Rectal smooth muscle tissue (tissue), 1 donor: Measurements from ENCODE around the gene ELMO1.

Experiments
- H3K27ac ChIP-seq: one replicate; pipeline ENCODE4 v1.7.0; 2013; ENCODE audit warnings: low read depth, low read length, inconsistent platforms
- H3K27me3 ChIP-seq: one replicate; pipeline ENCODE4 v1.7.0; 2013; ENCODE audit warnings: low read length; ENCODE audit not compliant: control insufficient read depth, insufficient read depth
- H3K36me3 ChIP-seq: one replicate; pipeline ENCODE4 v1.7.0; 2013; ENCODE audit warnings: low read length; ENCODE audit not compliant: control insufficient read depth, insufficient read depth
- H3K4me1 ChIP-seq: one replicate; pipeline ENCODE4 v1.7.0; 2013; ENCODE audit warnings: low read length; ENCODE audit not compliant: control insufficient read depth, insufficient read depth
- H3K4me3 ChIP-seq: one replicate; pipeline ENCODE4 v1.7.0; 2013; ENCODE audit warnings: low read length
- H3K9ac ChIP-seq: one replicate; pipeline ENCODE4 v1.7.0; 2013; ENCODE audit warnings: low read length

Gene ELMO1

GRCh38 chr7:37289367-37289766, 159.3 kb downstream of the ELMO1 start:
- no peak overlapping the region for H3K27ac ChIP-seq
- no peaks in the 10 kb centered on the region for H3K4me1 ChIP-seq
- H3K27me3 ChIP-seq, result peaks cover 1% of the 10 kb centered on the region
- H3K4me3 ChIP-seq, result no peak overlapping the region
- H3K9ac ChIP-seq, result no peak overlapping the region
- no peaks in the 10 kb centered on the region for H3K36me3 ChIP-seq

GRCh38 chr7:37287131-37287855, 161.4 kb downstream of the ELMO1 start:
- Histone ChIP-seq H3K27me3 (peaks cover 1% of the 10 kb centered on the region), H3K4me3 (no peak overlapping the region), H3K36me3 (no peaks in the 10 kb centered on the region), H3K27ac (no peak overlapping the region), H3K4me1 (no peaks in the 10 kb centered on the region), H3K9ac (no peak overlapping the region)

- H3K4me3 ChIP-seq, result no peak overlapping the region
- no peaks in the 10 kb centered on the region for H3K4me1 ChIP-seq
- no peak overlapping the region for H3K27ac ChIP-seq
- H3K27me3 ChIP-seq, result peaks cover 1% of the 10 kb centered on the region
- no peak overlapping the region for H3K9ac ChIP-seq
- no peaks in the 10 kb centered on the region for H3K36me3 ChIP-seq
These were observed 162.2 kb downstream of the ELMO1 start for GRCh38 chr7:37286454-37286832.

- Histone ChIP-seq H3K4me1 (no peaks in the 10 kb centered on the region), H3K27ac (no peak overlapping the region)
These were observed 162.8 kb downstream of the ELMO1 start for GRCh38 chr7:37285706-37286453.

GRCh38 chr7:37284805-37285231, 163.8 kb downstream of the ELMO1 start:
- Histone ChIP-seq H3K4me3 (no peak overlapping the region), H3K36me3 (no peaks in the 10 kb centered on the region), H3K27ac (no peak overlapping the region), H3K27me3 (peaks cover 1% of the 10 kb centered on the region), H3K4me1 (no peaks in the 10 kb centered on the region), H3K9ac (no peak overlapping the region)

More at GRCh38 chr7:37285706-37286453, 162.8 kb downstream of the ELMO1 start:
- no peak overlapping the region for H3K9ac ChIP-seq
- peaks cover 1% of the 10 kb centered on the region for H3K27me3 ChIP-seq
- no peak overlapping the region for H3K4me3 ChIP-seq
- no peaks in the 10 kb centered on the region for H3K36me3 ChIP-seq

GRCh38 chr7:37284285-37284684, 164.4 kb downstream of the ELMO1 start:
- Histone ChIP-seq H3K36me3 (no peaks in the 10 kb centered on the region), H3K27me3 (peaks cover 1% of the 10 kb centered on the region), H3K4me3 (no peak overlapping the region), H3K4me1 (no peaks in the 10 kb centered on the region), H3K27ac (no peak overlapping the region), H3K9ac (no peak overlapping the region)

GRCh38 chr7:37283716-37284115, 164.9 kb downstream of the ELMO1 start:
- H3K36me3 ChIP-seq, result no peaks in the 10 kb centered on the region
- no peak overlapping the region for H3K9ac ChIP-seq
- H3K27ac ChIP-seq, result no peak overlapping the region
- no peaks in the 10 kb centered on the region for H3K4me1 ChIP-seq
- H3K4me3 ChIP-seq, result no peak overlapping the region
- H3K27me3 ChIP-seq, result peaks cover 1% of the 10 kb centered on the region

GRCh38 chr7:37282927-37283326, 165.7 kb downstream of the ELMO1 start:
- Histone ChIP-seq H3K27ac (no peak overlapping the region), H3K4me1 (no peaks in the 10 kb centered on the region)

GRCh38 chr7:37282093-37282444, 166.6 kb downstream of the ELMO1 start:
- H3K27ac ChIP-seq, result no peak overlapping the region
- H3K9ac ChIP-seq, result no peak overlapping the region

More at GRCh38 chr7:37282927-37283326, 165.7 kb downstream of the ELMO1 start:
- H3K36me3 ChIP-seq, result no peaks in the 10 kb centered on the region
- H3K27me3 ChIP-seq, result peaks cover 1% of the 10 kb centered on the region
- H3K9ac ChIP-seq, result no peak overlapping the region
- no peak overlapping the region for H3K4me3 ChIP-seq

GRCh38 chr7:37281368-37282092, 167.1 kb downstream of the ELMO1 start:
- Histone ChIP-seq H3K9ac (no peak overlapping the region), H3K27me3 (peaks cover 1% of the 10 kb centered on the region), H3K27ac (no peak overlapping the region), H3K4me1 (no peaks in the 10 kb centered on the region), H3K4me3 (no peak overlapping the region), H3K36me3 (no peaks in the 10 kb centered on the region)

More at GRCh38 chr7:37282093-37282444, 166.6 kb downstream of the ELMO1 start:
- Histone ChIP-seq H3K4me1 (no peaks in the 10 kb centered on the region), H3K27me3 (peaks cover 1% of the 10 kb centered on the region), H3K36me3 (no peaks in the 10 kb centered on the region), H3K4me3 (no peak overlapping the region)

GRCh38 chr7:37277513-37277912, 171.2 kb downstream of the ELMO1 start:
- H3K9ac ChIP-seq, result no peak overlapping the region
- H3K36me3 ChIP-seq, result no peaks in the 10 kb centered on the region
- H3K4me1 ChIP-seq, result no peaks in the 10 kb centered on the region
- no peak overlapping the region for H3K27ac ChIP-seq
- H3K4me3 ChIP-seq, result no peak overlapping the region
- no peaks in the 10 kb centered on the region for H3K27me3 ChIP-seq

- Histone ChIP-seq H3K4me1 (no peaks in the 10 kb centered on the region), H3K36me3 (no peaks in the 10 kb centered on the region), H3K4me3 (no peak overlapping the region), H3K27me3 (no peaks in the 10 kb centered on the region), H3K27ac (no peak overlapping the region), H3K9ac (no peak overlapping the region)
These were observed 173.5 kb downstream of the ELMO1 start for GRCh38 chr7:37275078-37275710.
